Measurements from ENCODE around the gene SEC16A.

SEC16A gene

GRCh38 chr9:136502940-136503550 is 20.2 kb upstream of the SEC16A start:
- DNase-seq: no peak

GRCh38 chr9:136502196-136502595 is 19.4 kb upstream of the SEC16A start:
- DNase-seq: no peak

GRCh38 chr9:136501686-136502085 is 18.8 kb upstream of the SEC16A start:
- no peak for DNase-seq

- DNase-seq: no peak
These were observed 17.4 kb upstream of the SEC16A start for GRCh38 chr9:136499935-136500910.

- no peak for DNase-seq
These were observed 16.5 kb upstream of the SEC16A start for GRCh38 chr9:136499071-136499934.

GRCh38 chr9:136497916-136498695 is 15.3 kb upstream of the SEC16A start:
- no peak for DNase-seq

GRCh38 chr9:136496801-136497620 is 14.2 kb upstream of the SEC16A start:
- DNase-seq: no peak

GRCh38 chr9:136496181-136496580 is 13.3 kb upstream of the SEC16A start:
- DNase-seq: no peak

GRCh38 chr9:136495238-136495800 is 12.5 kb upstream of the SEC16A start:
- DNase-seq: no peak

GRCh38 chr9:136494531-136495215 is 11.8 kb upstream of the SEC16A start:
- no peak for DNase-seq

- DNase-seq: no peak
These were observed 11.2 kb upstream of the SEC16A start for GRCh38 chr9:136494012-136494411.

GRCh38 chr9:136493567-136493971 is 10.7 kb upstream of the SEC16A start:
- no peak for DNase-seq

GRCh38 chr9:136492978-136493522 is 10.2 kb upstream of the SEC16A start:
- no peak for DNase-seq

GRCh38 chr9:136489731-136490130 is 6.9 kb upstream of the SEC16A start:
- DNase-seq: no peak

GRCh38 chr9:136488247-136489214 is 5.7 kb upstream of the SEC16A start:
- no peak for DNase-seq

- no peak for DNase-seq
These were observed 4.8 kb upstream of the SEC16A start for GRCh38 chr9:136487672-136488071.

- no peak for DNase-seq
These were observed 4.2 kb upstream of the SEC16A start for GRCh38 chr9:136486823-136487620.

- no peak for DNase-seq
These were observed 3.3 kb upstream of the SEC16A start for GRCh38 chr9:136486131-136486530.
